HG02642 (cell line): ENCODE data around the gene STX8.

ENCODE experiments used
- ATAC-seq: cut with Tn5 transposase; IDR thresholded peaks from one replicate; pipeline ENCODE4 v1.9.1; 2021; ENCODE audit warnings: mild to moderate bottlenecking; ENCODE audit not compliant: unreplicated experiment, poor library complexity

STX8 gene

GRCh38 chr17:9234389-9234945 lies 341.2 kb downstream of the STX8 start:
- ATAC-seq, result no peak

- ATAC-seq, result no peak
Measured at GRCh38 chr17:9233761-9234160, 341.9 kb downstream of the STX8 start.

- no peak for ATAC-seq
Measured at GRCh38 chr17:9233271-9233599, 342.4 kb downstream of the STX8 start.

GRCh38 chr17:9232591-9233270 lies 342.9 kb downstream of the STX8 start:
- no peak for ATAC-seq

GRCh38 chr17:9232155-9232475 lies 343.5 kb downstream of the STX8 start:
- ATAC-seq, result no peak

- no peak for ATAC-seq
Measured at GRCh38 chr17:9231449-9232154, 344.0 kb downstream of the STX8 start.

GRCh38 chr17:9230861-9231260 lies 344.8 kb downstream of the STX8 start:
- ATAC-seq, result no peak

GRCh38 chr17:9230346-9230745 lies 345.3 kb downstream of the STX8 start:
- ATAC-seq, result no peak

GRCh38 chr17:9229826-9230201 lies 345.8 kb downstream of the STX8 start:
- no peak for ATAC-seq

- ATAC-seq, result no peak
Measured at GRCh38 chr17:9229160-9229825, 346.3 kb downstream of the STX8 start.

GRCh38 chr17:9228408-9229159 lies 347.0 kb downstream of the STX8 start:
- no peak for ATAC-seq

- ATAC-seq, result no peak
Measured at GRCh38 chr17:9227819-9228407, 347.7 kb downstream of the STX8 start.

- no peak for ATAC-seq
Measured at GRCh38 chr17:9226794-9227135, 348.9 kb downstream of the STX8 start.

- no peak for ATAC-seq
Measured at GRCh38 chr17:9226130-9226793, 349.4 kb downstream of the STX8 start.

- no peak for ATAC-seq
Measured at GRCh38 chr17:9225305-9226101, 350.1 kb downstream of the STX8 start.

- ATAC-seq, result no peak
Measured at GRCh38 chr17:9224485-9224884, 351.1 kb downstream of the STX8 start.

- no peak for ATAC-seq
Measured at GRCh38 chr17:9223531-9223930, 352.1 kb downstream of the STX8 start.

GRCh38 chr17:9221922-9222180 lies 353.8 kb downstream of the STX8 start:
- ATAC-seq, result no peak

- ATAC-seq, result no peak
Measured at GRCh38 chr17:9221147-9221921, 354.3 kb downstream of the STX8 start.
